ENCODE measurements around the gene ST6GAL2. TPM values are rescaled to one million over a fixed set of nuclear protein-coding genes. Genes with fewer than 3 reads are reported as not detected.

Gene ST6GAL2
- polyA plus RNA-seq, 1 of the 3 experiments (the other 2 are of a cell fraction), result 0.77 TPM

GRCh38 chr2:106853631-106854030 is 32.3 kb downstream of the ST6GAL2 start:
- Histone ChIP-seq H3K9ac (no peak overlapping the region), H3K4me1 (ENCODE audit: control insufficient read depth in 1 of 2, insufficient read depth in 2 of 2, low read depth in 1 of 2, low read length in 1 of 2) (peaks cover 0 to 25% of the 10 kb centered on the region in 2 experiments; a peak in 2 of 4 replicates), H3K27ac (ENCODE audit: low read depth in 2 of 2, low read length in 1 of 2) (peak overlapping the region in 1 of 2 experiments; percentile 64; a peak in 2 of 4 replicates), H3F3A (replicated peaks; ENCODE audit: insufficient read depth) (no peaks in the 10 kb centered on the region), H3K4me3 (ENCODE audit: low read depth in 2 of 2, low read length in 1 of 2) (no peak overlapping the region), H3K4me2 (no peak overlapping the region), H2AFZ (ENCODE audit: low read depth) (no peak overlapping the region), H3K9me2 (no peaks in the 10 kb centered on the region), H4K20me1 (ENCODE audit: insufficient read depth) (no peaks in the 10 kb centered on the region), H3K36me3 (replicated peaks in 1 of 2; ENCODE audit: control insufficient read depth in 1 of 2, insufficient read depth in 2 of 2, low read length in 1 of 2) (no peaks in the 10 kb centered on the region), H3K79me2 (ENCODE audit: insufficient read depth) (no peaks in the 10 kb centered on the region), H3K9me3 (no peaks in the 10 kb centered on the region), H3K27me3 (ENCODE audit: insufficient read depth) (no peaks in the 10 kb centered on the region)
- CTCF ChIA-PET, result interaction anchor here (1.1 kb wide), 1 partner anchor 107 kb away, joined by 3 read pairs; no protein-coding TSS in a partner anchor
- no peak for DNase-seq
- TF ChIP-seq EZH2phosphoT487 (IDR thresholded peaks at IDR 0.05; ENCODE audit: borderline replicate concordance, low read depth) (no peak), RCOR1 (IDR thresholded peaks at IDR 0.05; ENCODE audit: low read length) (no peak), CHD2 (IDR thresholded peaks at IDR 0.05; ENCODE audit: low read length, partially characterized antibody) (no peak), RAD21 (IDR thresholded peaks at IDR 0.05; ENCODE audit: low read length) (no peak), TEAD4 (IDR thresholded peaks at IDR 0.05; ENCODE audit: borderline replicate concordance, insufficient read depth) (no peak), POLR2AphosphoS5 (IDR thresholded peaks at IDR 0.05; ENCODE audit: low read depth, low read length) (no peak), EP300 (IDR thresholded peaks at IDR 0.05; ENCODE audit: borderline replicate concordance in 1 of 2, low read depth in 1 of 2, low read length in 1 of 2) (no peak), FOXM1 (IDR thresholded peaks at IDR 0.05; ENCODE audit: low read depth) (no peak), ELF1 (IDR thresholded peaks at IDR 0.05) (no peak), ZBTB33 (IDR thresholded peaks at IDR 0.05; ENCODE audit: borderline replicate concordance, low read depth) (no peak), SIN3A (IDR thresholded peaks at IDR 0.05; ENCODE audit: borderline replicate concordance, low read depth, low read length) (no peak), IRF3 (IDR thresholded peaks at IDR 0.05; ENCODE audit: low read depth, low read length) (no peak), GATA2 (CRISPR knock-in tag; IDR thresholded peaks at IDR 0.05) (no peak), YY1 (IDR thresholded peaks at IDR 0.05; ENCODE audit: low read depth) (no peak), TCF12 (IDR thresholded peaks at IDR 0.05) (no peak)
- 30% methylated on average over 2 of the region's 2 CpGs for WGBS (ENCODE audit: low lambda C conversion rate)
- POLR2A ChIA-PET, result no interaction called here

GRCh38 chr2:106851881-106852501 is 34.0 kb downstream of the ST6GAL2 start:
- Histone ChIP-seq H3K79me2 (ENCODE audit: insufficient read depth) (no peaks in the 10 kb centered on the region), H3F3A (replicated peaks; ENCODE audit: insufficient read depth) (no peaks in the 10 kb centered on the region), H3K4me2 (no peak overlapping the region), H3K9me3 (no peaks in the 10 kb centered on the region), H3K4me3 (ENCODE audit: low read depth in 2 of 2, low read length in 1 of 2) (no peak overlapping the region), H3K4me1 (ENCODE audit: control insufficient read depth in 1 of 2, insufficient read depth in 2 of 2, low read depth in 1 of 2, low read length in 1 of 2) (peaks cover 0 to 28% of the 10 kb centered on the region in 2 experiments; a peak in 2 of 4 replicates), H3K27me3 (ENCODE audit: insufficient read depth) (no peaks in the 10 kb centered on the region), H3K9me2 (no peaks in the 10 kb centered on the region), H3K9ac (no peak overlapping the region), H4K20me1 (ENCODE audit: insufficient read depth) (no peaks in the 10 kb centered on the region), H3K36me3 (replicated peaks in 1 of 2; ENCODE audit: control insufficient read depth in 1 of 2, insufficient read depth in 2 of 2, low read length in 1 of 2) (no peaks in the 10 kb centered on the region), H3K27ac (ENCODE audit: low read depth in 2 of 2, low read length in 1 of 2) (no peak overlapping the region), H2AFZ (ENCODE audit: low read depth) (no peak overlapping the region)
- ChIA-PET CTCF (interaction anchor here (0.8 kb wide), 1 partner anchor 213 kb away, joined by 3 read pairs; no protein-coding TSS in a partner anchor), POLR2A (no interaction called here)
- 86% methylated on average over 10 of the region's 11 CpGs for WGBS (ENCODE audit: low lambda C conversion rate)
- DNase-seq, result no peak
- TF ChIP-seq TAF1 (IDR thresholded peaks at IDR 0.05; ENCODE audit: borderline replicate concordance, low read depth, low read length) (no peak), ELF1 (IDR thresholded peaks at IDR 0.05) (no peak), ZBTB33 (IDR thresholded peaks at IDR 0.05; ENCODE audit: borderline replicate concordance, low read depth) (no peak), FOXJ3 (CRISPR knock-in tag; IDR thresholded peaks at IDR 0.05) (no peak), USF2 (IDR thresholded peaks at IDR 0.05; ENCODE audit: borderline replicate concordance, low read depth, low read length) (no peak), SIN3A (IDR thresholded peaks at IDR 0.05; ENCODE audit: borderline replicate concordance, low read depth, low read length) (no peak), IRF3 (IDR thresholded peaks at IDR 0.05; ENCODE audit: low read depth, low read length) (no peak), TEAD4 (IDR thresholded peaks at IDR 0.05; ENCODE audit: borderline replicate concordance, insufficient read depth) (no peak)
